Measurements from ENCODE around the gene AMFR.

DNA sequence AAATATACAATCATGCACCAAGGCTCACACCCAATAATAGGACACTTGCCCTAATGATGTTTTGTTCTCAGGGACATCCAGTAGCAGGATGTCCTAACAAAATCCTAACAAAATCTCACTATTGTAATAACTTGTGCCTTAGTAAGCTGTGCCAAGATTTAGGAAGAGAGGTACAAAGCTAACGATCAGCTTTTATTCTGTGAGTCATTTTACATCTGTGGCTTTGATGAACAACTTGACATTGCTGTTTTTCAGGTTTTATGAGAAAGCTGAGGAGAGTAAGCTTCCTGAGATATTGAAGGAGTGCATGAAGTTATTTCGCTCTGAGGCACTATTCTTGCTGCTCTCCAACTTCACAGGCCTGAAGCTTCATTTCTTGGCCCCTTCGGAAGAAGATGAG lies 44.9 kb upstream of the AMFR start:
- TF ChIP-seq, protein P1, sequence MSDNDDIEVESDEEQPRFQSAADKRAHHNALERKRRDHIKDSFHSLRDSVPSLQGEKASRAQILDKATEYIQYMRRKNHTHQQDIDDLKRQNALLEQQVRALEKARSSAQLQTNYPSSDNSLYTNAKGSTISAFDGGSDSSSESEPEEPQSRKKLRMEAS (IDR thresholded peaks at IDR 0.05; ENCODE audit: low read depth, low read length) = no peak
- TF ChIP-seq PAX5 (IDR thresholded peaks at IDR 0.05; ENCODE audit: borderline replicate concordance, low read depth, low read length) = no peak
- TF ChIP-seq EP300 (IDR thresholded peaks at IDR 0.05; ENCODE audit: borderline replicate concordance in 1 of 2, control insufficient read depth in 1 of 2, low read depth in 2 of 2, low read length in 2 of 2) = no peak
- no peak for TF ChIP-seq STAT1 (conservative IDR thresholded peaks at IDR 0.05)
- TF ChIP-seq, protein P2, sequence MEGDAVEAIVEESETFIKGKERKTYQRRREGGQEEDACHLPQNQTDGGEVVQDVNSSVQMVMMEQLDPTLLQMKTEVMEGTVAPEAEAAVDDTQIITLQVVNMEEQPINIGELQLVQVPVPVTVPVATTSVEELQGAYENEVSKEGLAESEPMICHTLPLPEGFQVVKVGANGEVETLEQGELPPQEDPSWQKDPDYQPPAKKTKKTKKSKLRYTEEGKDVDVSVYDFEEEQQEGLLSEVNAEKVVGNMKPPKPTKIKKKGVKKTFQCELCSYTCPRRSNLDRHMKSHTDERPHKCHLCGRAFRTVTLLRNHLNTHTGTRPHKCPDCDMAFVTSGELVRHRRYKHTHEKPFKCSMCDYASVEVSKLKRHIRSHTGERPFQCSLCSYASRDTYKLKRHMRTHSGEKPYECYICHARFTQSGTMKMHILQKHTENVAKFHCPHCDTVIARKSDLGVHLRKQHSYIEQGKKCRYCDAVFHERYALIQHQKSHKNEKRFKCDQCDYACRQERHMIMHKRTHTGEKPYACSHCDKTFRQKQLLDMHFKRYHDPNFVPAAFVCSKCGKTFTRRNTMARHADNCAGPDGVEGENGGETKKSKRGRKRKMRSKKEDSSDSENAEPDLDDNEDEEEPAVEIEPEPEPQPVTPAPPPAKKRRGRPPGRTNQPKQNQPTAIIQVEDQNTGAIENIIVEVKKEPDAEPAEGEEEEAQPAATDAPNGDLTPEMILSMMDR (IDR thresholded peaks at IDR 0.05 in 2 of 3, conservative IDR thresholded peaks at IDR 0.05 in 1 of 3; ENCODE audit: control insufficient read depth in 2 of 3, extremely low read depth in 1 of 3, insufficient read depth in 1 of 3, low read depth in 3 of 3, low read length in 3 of 3) = no peak
- no peak for TF ChIP-seq EZH2 (IDR thresholded peaks at IDR 0.05; ENCODE audit: borderline replicate concordance, control insufficient read depth, low read depth, low read length)
- TF ChIP-seq BCL11A (IDR thresholded peaks at IDR 0.05; ENCODE audit: low read depth, low read length) = no peak
- TF ChIP-seq TCF7 (IDR thresholded peaks at IDR 0.05; ENCODE audit: borderline replicate concordance) = no peak
- no peak for TF ChIP-seq ETV6 (conservative IDR thresholded peaks at IDR 0.05 in 1 of 2, IDR thresholded peaks at IDR 0.05 in 1 of 2; ENCODE audit: borderline replicate concordance in 1 of 2, low read depth in 1 of 2)
- TF ChIP-seq, protein P3, sequence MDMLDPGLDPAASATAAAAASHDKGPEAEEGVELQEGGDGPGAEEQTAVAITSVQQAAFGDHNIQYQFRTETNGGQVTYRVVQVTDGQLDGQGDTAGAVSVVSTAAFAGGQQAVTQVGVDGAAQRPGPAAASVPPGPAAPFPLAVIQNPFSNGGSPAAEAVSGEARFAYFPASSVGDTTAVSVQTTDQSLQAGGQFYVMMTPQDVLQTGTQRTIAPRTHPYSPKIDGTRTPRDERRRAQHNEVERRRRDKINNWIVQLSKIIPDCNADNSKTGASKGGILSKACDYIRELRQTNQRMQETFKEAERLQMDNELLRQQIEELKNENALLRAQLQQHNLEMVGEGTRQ (IDR thresholded peaks at IDR 0.05; ENCODE audit: borderline replicate concordance, low read depth, low read length) = no peak
- TF ChIP-seq POLR2AphosphoS5 (IDR thresholded peaks at IDR 0.05; ENCODE audit: low read length) = no peak
- TF ChIP-seq RAD21 (IDR thresholded peaks at IDR 0.05; ENCODE audit: insufficient read depth, low read depth, low read length) = no peak
- no peak for TF ChIP-seq EGR1 (IDR thresholded peaks at IDR 0.05; ENCODE audit: borderline replicate concordance in 1 of 2, low read depth in 2 of 2, low read length in 2 of 2)
- TF ChIP-seq POLR2A (IDR thresholded peaks at IDR 0.05; ENCODE audit: low read depth, low read length) = no peak

All from GM12878 (cell line).